Aorta (tissue), 4 donors: Measurements from ENCODE around the gene ARHGEF38. TPM values are rescaled to one million over a fixed set of nuclear protein-coding genes. Genes with fewer than 3 reads are reported as not detected.

Experiments used
- polyA plus RNA-seq, 2 donors: library from polyadenylated mRNA; stranded (reverse); fragments of 200-250 nt; gene quantifications; one replicate each; pipeline ENCODE4 v1.2.3, GENCODE V29; 2013
- total RNA-seq, 2 donors: library from RNA; stranded (reverse); fragmentation: NEBNext Ultra II Directional; extraction: Animal tissue kit (Norgen Biotek cat#: 25700); gene quantifications; one replicate each; pipeline ENCODE4 v1.2.1, GENCODE V29; 2021
- donor health status: healthy with polysubstance abuse.
- donor health status: Bipolar disorder and iron deficiency.
- donor health status: DM: no; HTN: no; CAD: no.
- donor health status: DM: yes; HTN: yes; CAD: no.

ARHGEF38 gene
- total and polyA plus RNA-seq, 4 donors = 0.75 TPM; not detected in 3

Other genes starting within 250 kb of the ARHGEF38 start
- gene PPA2, start 78.6 kb upstream of the ARHGEF38 start, total RNA-seq = 10 to 100 TPM; 62.5 to 65.2 TPM
- gene PPA2, start 78.6 kb upstream of the ARHGEF38 start, polyA plus RNA-seq = 10 to 100 TPM; 52.3 to 68.9 TPM
- gene INTS12, start 156.1 kb downstream of the ARHGEF38 start, total RNA-seq = 10 to 100 TPM; 19.2 to 21.4 TPM
- gene INTS12, start 156.1 kb downstream of the ARHGEF38 start, polyA plus RNA-seq = 10 to 100 TPM; 12.4 to 21.0 TPM
- 1 to 10 TPM; 8.2 to 8.4 TPM for gene GSTCD, start 156.2 kb downstream of the ARHGEF38 start, total RNA-seq
- gene GSTCD, start 156.2 kb downstream of the ARHGEF38 start, polyA plus RNA-seq = 1 to 10 TPM; 1.8 to 4.2 TPM